GM12878 (cell line): ENCODE data around the gene LTB. TPM values are rescaled to one million over a fixed set of nuclear protein-coding genes. Genes with fewer than 3 reads are reported as not detected.

Source experiments
- ATF3 ChIP-seq: IDR thresholded peaks from 2 replicates; pipeline ENCODE4 v1.6.1; 2011; ENCODE audit warnings: low read depth, mild to moderate bottlenecking, low read length, moderate library complexity, borderline replicate concordance; ENCODE audit errors: extremely low read depth
- BRCA1 ChIP-seq: IDR thresholded peaks from 2 replicates; pipeline ENCODE4 v1.6.1; 2011; ENCODE audit warnings: low read depth, low read length, improper control_type of control experiment
- CBFB ChIP-seq: IDR thresholded peaks from 2 replicates; pipeline ENCODE4 v1.6.1; 2016; ENCODE audit warnings: antibody characterized with exemption, low read depth
- EP300 ChIP-seq, 2 experiments: fragments of 150-350 bp in 1 of 2; IDR thresholded peaks; 2 replicates each; pipeline ENCODE4 v1.6.1; 2011 to 2012; ENCODE audit warnings: low read depth in 2 of 2, low read length in 2 of 2, borderline replicate concordance in 1 of 2, improper control_type of control experiment in 1 of 2, inconsistent platforms in 1 of 2; ENCODE audit not compliant: control insufficient read depth in 1 of 2
- ESRRA ChIP-seq: IDR thresholded peaks from 2 replicates; pipeline ENCODE4 v1.6.1; 2012; ENCODE audit warnings: mild to moderate bottlenecking, low read length, improper control_type of control experiment
- ETV6 ChIP-seq, 2 experiments: fragments of 450-650 bp in 1 of 2; IDR thresholded peaks in 1 of 2; conservative IDR thresholded peaks in 1 of 2; 2 replicates each; pipeline ENCODE4 v1.6.1; 2014; ENCODE audit warnings: antibody characterized with exemption in 1 of 2, borderline replicate concordance in 1 of 2, low read depth in 1 of 2, mild to moderate bottlenecking in 1 of 2, moderate library complexity in 1 of 2
- MLLT1 ChIP-seq: fragments of 450-650 bp; IDR thresholded peaks from 2 replicates; pipeline ENCODE4 v1.6.1; 2016; ENCODE audit warnings: mild to moderate bottlenecking
- MTA3 ChIP-seq: IDR thresholded peaks from 2 replicates; pipeline ENCODE4 v1.6.1; 2012; ENCODE audit warnings: low read length, inconsistent platforms, borderline replicate concordance
- MYC ChIP-seq: IDR thresholded peaks from 2 replicates; pipeline ENCODE4 v1.6.1; 2011; ENCODE audit warnings: mild to moderate bottlenecking, low read length, moderate library complexity, inconsistent platforms; ENCODE audit not compliant: insufficient read depth, insufficient replicate concordance, insufficient read length, severe bottlenecking
- NR2C1 ChIP-seq: fragments of 450-650 bp; IDR thresholded peaks from 2 replicates; pipeline ENCODE4 v1.6.1; 2017; ENCODE audit warnings: antibody characterized with exemption, mild to moderate bottlenecking, moderate library complexity
- POLR2A ChIP-seq: IDR thresholded peaks from 2 replicates; pipeline ENCODE4 v1.6.1; 2011; ENCODE audit warnings: low read depth, mild to moderate bottlenecking, low read length
- RAD51 ChIP-seq: fragments of 450-650 bp; IDR thresholded peaks from 2 replicates; pipeline ENCODE4 v1.6.1; 2016; ENCODE audit warnings: moderate library complexity, mild to moderate bottlenecking, inconsistent platforms
- RUNX3 ChIP-seq: IDR thresholded peaks from 2 replicates; pipeline ENCODE4 v1.6.1; 2012; ENCODE audit warnings: low read length, inconsistent platforms
- SIN3A ChIP-seq: IDR thresholded peaks from 2 replicates; pipeline ENCODE4 v1.6.1; 2012; ENCODE audit warnings: low read depth, low read length, improper control_type of control experiment
- SIX5 ChIP-seq: IDR thresholded peaks from 2 replicates; pipeline ENCODE4 v1.6.1; 2011; ENCODE audit warnings: mild to moderate bottlenecking, low read depth, low read length, moderate library complexity; ENCODE audit not compliant: severe bottlenecking
- SMAD5 ChIP-seq: IDR thresholded peaks from 2 replicates; pipeline ENCODE4 v1.6.1; 2016; ENCODE audit warnings: antibody characterized with exemption, low read depth
- SMC3 ChIP-seq: IDR thresholded peaks from 2 replicates; pipeline ENCODE4 v1.6.1; 2011; ENCODE audit warnings: low read length, improper control_type of control experiment, borderline replicate concordance
- SREBF1 ChIP-seq: IDR thresholded peaks from 2 replicates; pipeline ENCODE4 v1.6.1; 2012; ENCODE audit warnings: mild to moderate bottlenecking, low read length
- SRF ChIP-seq, 2 experiments: IDR thresholded peaks; 2 replicates each; pipeline ENCODE4 v1.6.1; 2011; ENCODE audit warnings: low read depth in 2 of 2, low read length in 2 of 2, mild to moderate bottlenecking in 1 of 2, moderate library complexity in 1 of 2
- SUZ12 ChIP-seq: fragments of 200-600 bp; sonication (generic); IDR thresholded peaks from one replicate; pipeline ENCODE4 v1.6.1; 2018; ENCODE audit warnings: antibody characterized with exemption, mild to moderate bottlenecking; ENCODE audit not compliant: unreplicated experiment
- ZNF274 ChIP-seq: IDR thresholded peaks from one replicate; pipeline ENCODE4 v1.8.0; 2011; ENCODE audit not compliant: insufficient read length, insufficient read depth
- ZNF622 ChIP-seq: fragments of 450-650 bp; IDR thresholded peaks from 2 replicates; pipeline ENCODE4 v1.6.1; 2017; ENCODE audit warnings: mild to moderate bottlenecking, inconsistent platforms
- ZNF687 ChIP-seq: fragments of 450-650 bp; IDR thresholded peaks from 2 replicates; pipeline ENCODE4 v1.6.1; 2017; ENCODE audit warnings: mild to moderate bottlenecking, moderate library complexity
- polyA plus RNA-seq, 11 experiments: library from polyadenylated mRNA; depleted of rRNA in 4 of 11; unstranded in 6 of 11; stranded (reverse) in 5 of 11; fragments of >200 nt; fragmentation: Nextera tagmentation in 4 of 11; fragmentation: Illumina TruSeq in 1 of 11; extraction: Ambion mirVana in 4 of 11; extraction: Trizol in 1 of 11; gene quantifications; 1 replicate in 1 of 11; 2 replicates in 10 of 11; pipeline versions ENCODE4 v1.2.1 to v1.2.3, GENCODE V29; 2011 to 2016; ENCODE audit warnings: inconsistent platforms in 2 of 11, missing spikeins in 2 of 11, low read depth in 1 of 11
- total RNA-seq, 4 experiments: library from RNA; depleted of rRNA in 3 of 4; stranded (reverse); fragments of >200 nt in 3 of 4; fragmentation: Illumina TruSeq in 1 of 4; extraction: Trizol in 1 of 4; gene quantifications; 2 replicates each; pipeline versions ENCODE4 v1.2.1 to v1.2.3, GENCODE V29; 2013 to 2021

LTB gene
- total and polyA plus RNA-seq, 10 of the 15 experiments (the other 5 are each of a cell fraction or from before 2014, with no cell fraction given), result 0.71 to 74.3 (median 20.0) TPM

- TF ChIP-seq ESRRA (0 out of 2 replicates have a peak, but pooled peaks have one; percentile 28), SIN3A (no peak), POLR2A (peak; percentile 87), ATF3 (no peak), SMC3 (peak; percentile 63), ETV6 (conservative IDR thresholded peaks at IDR 0.05 in 1 of 2, IDR thresholded peaks at IDR 0.05 in 1 of 2; ENCODE audit: borderline replicate concordance in 1 of 2, low read depth in 1 of 2) (peak in 1 of 2 experiments; percentile 18; a peak in 1 of 4 replicates), MYC (no peak), MLLT1 (peak; percentile 70; the same call in 1 of the 2 replicates), ZNF687 (peak; percentile 71), SMAD5 (0 out of 2 replicates have a peak, but pooled peaks have one; percentile 51), MTA3 (no peak), ZNF622 (no peak), EP300 (IDR thresholded peaks at IDR 0.05; ENCODE audit: borderline replicate concordance in 1 of 2, control insufficient read depth in 1 of 2, low read depth in 2 of 2, low read length in 2 of 2) (no peak), SREBF1 (no peak), RAD51 (no peak), RUNX3 (no peak), CBFB (no peak), SIX5 (no peak), ZNF274 (no peak), BRCA1 (no peak), SUZ12 (no peak), NR2C1 (no peak), SRF (IDR thresholded peaks at IDR 0.05; ENCODE audit: low read depth in 2 of 2, low read length in 2 of 2) (no peak)
Measured at GRCh38 chr6:31580807-31581433, 1.3 kb downstream of the LTB start (continued).
